Urinary bladder (tissue), 4 donors: Measurements from ENCODE around the gene NBEA. TPM values are rescaled to one million over a fixed set of nuclear protein-coding genes. Genes with fewer than 3 reads are reported as not detected.
"Not testable (repeated sequence)": the region's sequence is repeated elsewhere in the genome, so short reads cannot be mapped to it uniquely, and the experiment has no call there.

ENCODE experiments used
- DNase-seq: peaks from one replicate; pipeline ENCODE4 v3.0.0-alpha.2; 2015; ENCODE audit errors: extremely low spot score
- H3K27ac ChIP-seq: one replicate; pipeline ENCODE4 v1.5.1; 2013; ENCODE audit warnings: low read depth, mild to moderate bottlenecking, moderate library complexity
- H3K36me3 ChIP-seq: one replicate; pipeline ENCODE4 v1.6.1; 2013; ENCODE audit warnings: mild to moderate bottlenecking, moderate library complexity; ENCODE audit not compliant: insufficient read depth
- H3K4me1 ChIP-seq: one replicate; pipeline ENCODE4 v1.6.1; 2013; ENCODE audit warnings: mild to moderate bottlenecking, moderate library complexity; ENCODE audit not compliant: insufficient read depth
- H3K4me3 ChIP-seq: one replicate; pipeline ENCODE4 v1.5.1; 2013; ENCODE audit warnings: low read depth, low read length
- WGBS: extraction: QIAGEN DNeasy Blood & Tissue Kit; methylation state at CpG from one replicate; pipeline ENCODE4 v1.1.7; 2013; 5-methylcytosine and 5-hydroxymethylcytosine counted together
- polyA plus RNA-seq: library from polyadenylated mRNA; stranded (reverse); fragments of 200-250 nt; gene quantifications from one replicate; pipeline ENCODE4 v1.2.3, GENCODE V29; 2013
- total RNA-seq: library from RNA; depleted of rRNA; stranded (reverse); fragments of >200 nt; gene quantifications from one replicate; pipeline ENCODE4 v1.2.3, GENCODE V29; 2014
- donor health status: healthy with polysubstance abuse.
- donor health status: healthy.

The NBEA gene
- total RNA-seq (84.3 TPM), polyA plus RNA-seq (16.9 TPM)

DNA sequence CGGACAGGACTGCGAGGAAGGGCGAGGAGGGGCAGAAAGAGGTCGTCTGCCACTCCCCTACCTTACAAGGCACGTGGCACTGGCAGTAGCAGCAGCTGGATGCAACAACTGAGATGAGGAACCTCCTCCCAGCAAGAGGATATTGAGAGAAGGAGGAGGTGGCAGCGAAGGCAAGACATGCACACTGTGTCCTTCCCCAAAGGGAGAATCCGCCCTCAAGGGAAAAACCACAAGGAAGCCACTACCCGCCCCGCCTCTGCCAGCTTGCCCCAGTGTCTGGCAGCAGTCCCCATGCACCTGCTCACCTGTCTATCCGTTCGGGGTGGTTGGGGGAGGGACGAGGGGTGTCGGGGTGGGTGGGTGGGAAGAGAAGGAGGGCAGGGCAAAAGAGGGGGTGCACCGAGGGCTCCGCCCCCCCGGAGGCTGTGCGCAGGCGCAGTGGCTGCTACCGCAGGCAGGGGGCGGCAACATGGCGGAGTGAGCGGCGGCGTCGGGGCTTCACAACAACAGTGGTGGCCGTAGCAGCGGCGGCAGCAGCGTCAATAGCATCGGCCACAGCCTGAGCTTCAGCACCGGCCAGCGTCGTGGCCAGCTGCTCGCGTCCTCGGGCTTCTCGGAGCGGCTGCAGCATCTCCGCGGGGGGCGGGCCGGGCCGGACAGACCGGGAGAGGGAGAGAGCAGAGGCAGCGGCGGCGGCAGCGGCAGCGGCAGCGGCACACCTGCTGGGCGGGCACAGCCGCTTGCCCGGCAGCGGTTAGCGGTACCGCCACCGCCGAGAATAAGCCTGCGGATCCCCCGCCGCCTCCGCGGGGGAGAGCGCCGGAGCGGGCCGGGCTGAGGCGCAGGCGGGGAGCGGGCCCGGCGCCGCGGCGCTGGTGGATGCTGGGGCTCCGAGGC lies at the start of gene NBEA:
NBEA (plus strand) TSS at position 436 of the 897 bp plus-strand sequence. CDS start 551 bp downstream, outside the sequence.
- peak within 1 kb of the TSS; percentile 95 for H3K4me3 ChIP-seq
- DNase-seq, result peak; percentile 32
- H3K27ac ChIP-seq, result peak within 1 kb of the TSS; percentile 59
- no peaks in the 10 kb centered on the region for H3K36me3 ChIP-seq
- WGBS, result under 1% methylated on average over 76 of the region's 76 CpGs
- no peaks in the 10 kb centered on the region for H3K4me1 ChIP-seq

GRCh38 chr13:34894756-34895155 lies 47.3 kb upstream of the NBEA start:
- WGBS, result 75% methylated on average over 3 of the region's 3 CpGs
- Histone ChIP-seq H3K4me1 (no peaks in the 10 kb centered on the region), H3K4me3 (no peak overlapping the region), H3K27ac (no peak overlapping the region), H3K36me3 (no peaks in the 10 kb centered on the region)
- no peak for DNase-seq

GRCh38 chr13:34897220-34897619 lies 44.9 kb upstream of the NBEA start:
- WGBS, result 89% methylated on average over 3 of the region's 3 CpGs
- Histone ChIP-seq H3K4me1 (no peaks in the 10 kb centered on the region), H3K36me3 (no peaks in the 10 kb centered on the region), H3K4me3 (no peak overlapping the region), H3K27ac (no peak overlapping the region)
- DNase-seq, result no peak

DNA sequence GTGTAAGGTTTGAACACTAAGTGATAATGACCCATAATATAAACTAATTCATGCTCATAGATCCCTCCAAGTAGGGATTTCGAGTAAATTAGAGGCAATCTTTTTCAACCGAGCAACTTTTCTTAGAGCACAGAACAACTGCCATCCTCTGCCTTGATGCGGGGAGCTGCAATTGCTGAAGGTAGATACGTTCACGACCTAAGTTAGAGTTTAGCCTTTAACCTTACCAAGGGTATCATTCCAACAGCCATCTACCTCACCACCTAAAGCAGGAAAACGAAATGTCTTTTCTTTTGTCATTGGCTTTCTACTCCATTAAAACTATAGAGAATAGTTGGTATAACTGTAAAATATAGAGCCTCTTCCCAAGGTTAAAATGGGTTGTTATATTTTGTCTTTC lies 42.2 kb upstream of the NBEA start:
- Histone ChIP-seq H3K4me3 (no peak overlapping the region), H3K27ac (no peak overlapping the region), H3K36me3 (no peaks in the 10 kb centered on the region), H3K4me1 (no peaks in the 10 kb centered on the region)
- DNase-seq, result no peak
- WGBS, result 44% methylated on average over 6 of the region's 6 CpGs

DNA sequence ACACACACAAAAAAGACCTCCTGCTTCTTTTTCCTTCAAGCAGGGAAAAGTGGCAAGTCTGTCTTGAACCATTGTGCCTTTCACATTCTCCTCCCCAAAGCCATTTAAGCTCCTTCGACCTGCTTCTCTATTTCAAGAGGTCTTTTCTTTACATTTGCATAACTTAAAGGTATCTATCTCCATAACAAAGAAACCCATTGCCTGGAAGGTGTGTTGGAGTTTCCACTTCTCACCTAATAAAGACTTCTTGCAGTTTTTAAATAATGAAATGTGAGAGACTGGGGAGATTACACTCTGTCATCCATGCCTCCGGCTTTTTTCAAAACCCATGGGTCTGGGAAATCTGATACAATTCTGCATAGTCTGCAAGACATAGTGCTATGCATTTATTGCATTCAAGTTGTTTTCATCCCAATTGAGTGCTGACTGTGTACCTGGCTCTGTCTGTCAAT lies 41.8 kb upstream of the NBEA start:
- Histone ChIP-seq H3K4me1 (no peaks in the 10 kb centered on the region), H3K4me3 (no peak overlapping the region), H3K36me3 (no peaks in the 10 kb centered on the region), H3K27ac (no peak overlapping the region)
- 64% methylated on average over 2 of the region's 2 CpGs for WGBS
- DNase-seq, result no peak

DNA sequence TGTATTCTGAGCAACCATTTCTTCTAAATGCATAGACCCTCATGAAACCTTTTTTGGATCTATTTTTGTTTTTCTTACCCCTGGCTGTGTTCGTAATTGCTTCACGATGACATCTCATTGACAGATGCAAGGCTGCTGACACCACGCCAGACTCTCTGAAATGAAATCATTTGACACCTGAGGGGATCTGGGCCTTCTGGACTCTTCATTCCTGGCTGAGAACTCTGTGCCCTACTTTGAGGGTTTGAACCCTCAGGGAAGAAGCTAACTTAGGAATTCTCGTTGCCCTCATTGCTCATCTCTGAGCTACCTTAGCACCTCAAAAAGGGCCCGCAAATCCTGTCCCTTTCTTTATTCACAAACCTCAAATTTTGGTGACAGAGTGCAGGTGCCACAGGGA lies 40.5 kb upstream of the NBEA start:
- Histone ChIP-seq H3K36me3 (no peaks in the 10 kb centered on the region), H3K4me1 (no peaks in the 10 kb centered on the region), H3K4me3 (no peak overlapping the region), H3K27ac (no peak overlapping the region)
- DNase-seq, result no peak
- WGBS, result 78% methylated on average over 5 of the region's 5 CpGs

DNA sequence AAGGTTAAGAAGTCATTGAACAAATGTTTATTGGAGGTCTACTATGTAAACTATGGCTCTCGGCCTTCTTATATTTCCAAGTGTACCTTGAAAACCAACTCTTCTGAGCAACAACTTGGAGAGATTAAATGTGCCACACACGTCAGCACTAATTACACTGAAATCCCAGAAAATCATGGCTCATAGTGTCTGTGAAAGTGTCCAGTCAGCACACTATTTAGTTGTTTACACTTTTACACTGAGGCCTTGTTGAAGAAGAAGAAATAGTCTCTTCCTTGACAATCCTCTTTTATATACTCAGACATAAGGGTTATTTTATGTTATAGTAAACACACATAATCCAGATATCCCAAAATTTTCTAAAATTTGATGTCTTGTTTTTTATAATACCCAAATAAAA lies 30.9 kb upstream of the NBEA start:
- Histone ChIP-seq H3K4me3 (no peak overlapping the region), H3K27ac (no peak overlapping the region), H3K36me3 (no peaks in the 10 kb centered on the region), H3K4me1 (peaks cover 1% of the 10 kb centered on the region)
- WGBS, result 49% methylated on average over 2 of the region's 2 CpGs
- no peak for DNase-seq

DNA sequence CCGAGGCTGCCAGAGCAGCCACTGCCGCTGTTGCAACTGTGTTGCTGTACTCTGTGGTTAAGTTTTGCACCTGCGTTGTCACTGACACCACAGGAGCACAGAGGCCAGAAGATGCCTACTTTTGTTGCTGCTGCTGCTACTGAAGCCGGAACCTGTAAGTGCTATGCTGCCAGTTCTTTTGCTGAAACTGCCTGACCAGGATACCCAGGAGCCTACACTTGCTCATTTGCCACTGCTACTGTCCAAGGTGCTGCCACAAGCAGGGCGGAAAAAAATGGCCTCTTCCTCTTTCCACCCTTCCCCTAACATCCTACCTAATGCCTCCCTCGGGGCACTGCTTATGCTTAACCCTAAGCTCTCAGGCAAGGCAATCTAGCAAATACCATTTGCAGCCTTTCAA lies 29.0 kb upstream of the NBEA start:
- H3K4me1 ChIP-seq, result peaks cover 1% of the 10 kb centered on the region
- no peak overlapping the region for H3K27ac ChIP-seq
- H3K4me3 ChIP-seq, result no peak overlapping the region
- DNase-seq, result no peak
- 54% methylated on average over 6 of the region's 6 CpGs for WGBS
- H3K36me3 ChIP-seq, result no peaks in the 10 kb centered on the region

- Histone ChIP-seq H3K36me3 (no peaks in the 10 kb centered on the region), H3K4me1 (peaks cover 1% of the 10 kb centered on the region), H3K27ac (no peak overlapping the region), H3K4me3 (no peak overlapping the region)
- no peak for DNase-seq
- WGBS, result 23% methylated on average over 2 of the region's 2 CpGs
Measured at GRCh38 chr13:34914416-34914815, 27.7 kb upstream of the NBEA start.

GRCh38 chr13:34926508-34926907 lies 15.6 kb upstream of the NBEA start:
- WGBS, result 82% methylated on average over 1 of the region's 1 CpG
- no peak for DNase-seq

DNA sequence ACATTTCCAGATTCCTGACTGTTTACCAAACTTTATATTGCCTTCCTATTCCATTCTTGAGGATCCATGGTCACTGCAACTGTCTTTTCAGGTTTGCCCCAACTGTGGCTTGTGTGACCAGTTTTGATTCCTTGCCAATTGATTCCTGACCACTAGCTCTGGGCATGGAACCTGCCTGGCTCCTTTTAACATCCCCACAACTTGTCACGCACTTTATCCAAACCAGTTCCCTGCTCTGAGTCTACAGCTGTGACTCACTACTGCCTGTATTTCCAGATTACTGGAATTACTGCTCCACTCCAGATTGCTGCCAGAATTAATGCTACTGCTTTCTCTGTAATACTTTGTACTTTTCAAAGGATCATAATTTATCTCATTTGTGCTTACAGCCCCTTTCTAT lies 13.4 kb upstream of the NBEA start:
- not testable (repeated sequence) for H3K4me1 ChIP-seq, H3K36me3 ChIP-seq, H3K4me3 ChIP-seq, DNase-seq, H3K27ac ChIP-seq
- WGBS, result 74% methylated on average over 1 of the region's 1 CpG

More at GRCh38 chr13:34926508-34926907, 15.6 kb upstream of the NBEA start:
- H3K4me1 ChIP-seq, result no peaks in the 10 kb centered on the region
- H3K4me3 ChIP-seq, result no peak overlapping the region
- no peak overlapping the region for H3K27ac ChIP-seq
- H3K36me3 ChIP-seq, result no peaks in the 10 kb centered on the region

DNA sequence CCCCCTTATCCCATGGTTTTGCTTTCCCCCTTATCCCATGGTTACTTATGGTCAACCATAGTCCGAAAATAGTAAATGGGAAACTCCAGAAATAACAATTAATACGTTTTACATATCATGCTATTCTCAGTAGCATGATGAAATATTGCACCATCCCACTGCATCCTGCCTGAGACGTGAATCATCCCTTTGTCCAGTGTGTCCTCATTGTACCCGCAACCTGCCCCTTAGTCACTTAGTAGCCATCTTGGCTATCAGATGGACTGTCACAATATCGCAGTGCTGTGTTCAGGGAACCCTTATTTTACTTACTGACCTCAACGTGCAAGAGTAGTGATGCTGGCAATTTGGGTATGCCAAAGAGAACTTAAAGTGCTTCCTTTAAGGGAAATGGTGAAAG lies 10.5 kb upstream of the NBEA start:
- Histone ChIP-seq H3K27ac (no peak overlapping the region), H3K4me3 (no peak overlapping the region), H3K36me3 (no peaks in the 10 kb centered on the region), H3K4me1 (no peaks in the 10 kb centered on the region)
- no peak for DNase-seq
- 86% methylated on average over 6 of the region's 6 CpGs for WGBS

GRCh38 chr13:34933349-34933748 lies 8.7 kb upstream of the NBEA start:
- no peak overlapping the region for H3K27ac ChIP-seq
- no peak for DNase-seq
- H3K4me1 ChIP-seq, result no peaks in the 10 kb centered on the region
- H3K4me3 ChIP-seq, result no peak overlapping the region
- H3K36me3 ChIP-seq, result no peaks in the 10 kb centered on the region

GRCh38 chr13:34933786-34934185 lies 8.3 kb upstream of the NBEA start:
- Histone ChIP-seq H3K36me3 (no peaks in the 10 kb centered on the region), H3K4me1 (no peaks in the 10 kb centered on the region), H3K4me3 (no peak overlapping the region), H3K27ac (no peak overlapping the region)
- DNase-seq, result no peak
- 75% methylated on average over 2 of the region's 2 CpGs for WGBS
